IPS-NIHi7 (cell line): ENCODE measurements around the gene CHRDL2.

Experiments
- DNase-seq: peaks from one replicate; pipeline ENCODE4 v3.0.0; 2012; ENCODE audit warnings: mixed read lengths; ENCODE audit errors: extremely low spot score

Gene CHRDL2

DNA sequence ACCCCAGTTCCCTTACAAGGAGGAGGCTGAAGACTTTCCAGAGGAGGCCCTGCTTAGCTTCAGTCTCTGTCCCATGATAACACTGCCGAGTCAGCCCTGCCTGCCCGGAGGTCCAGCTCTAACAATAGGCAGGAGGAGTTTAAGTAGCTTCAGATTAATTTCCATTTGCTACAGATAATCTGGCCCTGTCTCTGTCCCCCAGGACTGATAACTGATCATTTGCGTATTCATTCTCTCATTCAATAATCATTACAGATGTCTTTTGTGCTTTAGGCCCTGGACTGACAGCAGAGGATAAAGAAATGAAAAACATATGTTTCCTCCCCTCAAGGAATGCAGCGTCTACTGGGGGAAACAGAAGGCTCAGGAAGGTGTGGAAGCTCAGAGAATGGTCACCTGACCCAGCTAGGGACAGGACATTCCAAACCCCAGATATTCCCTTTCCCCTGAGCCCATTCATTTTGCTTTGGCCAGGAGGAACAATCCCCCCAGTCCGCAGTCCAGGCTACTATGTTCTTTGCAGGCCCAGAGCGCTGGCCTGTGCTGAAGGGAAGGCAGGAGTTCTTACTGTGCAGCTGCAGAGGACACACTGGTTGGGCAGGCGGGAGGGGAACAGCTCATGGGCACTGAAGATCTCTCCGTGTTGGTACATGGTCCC is 20.8 kb downstream of the CHRDL2 start:
- DNase-seq: peak; percentile 38

DNA sequence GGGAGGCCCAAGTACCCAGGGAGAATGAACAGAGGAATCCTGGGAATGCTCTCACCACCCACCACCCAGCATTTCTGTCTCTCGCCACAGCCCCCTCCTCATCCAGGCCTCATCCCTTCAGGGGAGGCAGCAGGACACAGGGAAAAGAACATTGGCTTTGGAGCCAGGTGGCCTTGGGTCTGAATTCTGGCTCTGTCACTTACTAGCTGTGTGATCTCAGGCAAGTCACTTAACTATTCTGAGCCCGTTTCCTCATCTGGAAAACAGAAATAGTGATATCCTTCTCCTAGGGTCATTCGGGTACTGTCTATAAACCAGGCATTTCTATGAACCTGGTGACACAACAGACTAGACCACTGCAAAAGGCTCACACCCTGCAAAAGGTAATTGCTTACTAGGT is 22.1 kb downstream of the CHRDL2 start:
- DNase-seq: no peak

DNA sequence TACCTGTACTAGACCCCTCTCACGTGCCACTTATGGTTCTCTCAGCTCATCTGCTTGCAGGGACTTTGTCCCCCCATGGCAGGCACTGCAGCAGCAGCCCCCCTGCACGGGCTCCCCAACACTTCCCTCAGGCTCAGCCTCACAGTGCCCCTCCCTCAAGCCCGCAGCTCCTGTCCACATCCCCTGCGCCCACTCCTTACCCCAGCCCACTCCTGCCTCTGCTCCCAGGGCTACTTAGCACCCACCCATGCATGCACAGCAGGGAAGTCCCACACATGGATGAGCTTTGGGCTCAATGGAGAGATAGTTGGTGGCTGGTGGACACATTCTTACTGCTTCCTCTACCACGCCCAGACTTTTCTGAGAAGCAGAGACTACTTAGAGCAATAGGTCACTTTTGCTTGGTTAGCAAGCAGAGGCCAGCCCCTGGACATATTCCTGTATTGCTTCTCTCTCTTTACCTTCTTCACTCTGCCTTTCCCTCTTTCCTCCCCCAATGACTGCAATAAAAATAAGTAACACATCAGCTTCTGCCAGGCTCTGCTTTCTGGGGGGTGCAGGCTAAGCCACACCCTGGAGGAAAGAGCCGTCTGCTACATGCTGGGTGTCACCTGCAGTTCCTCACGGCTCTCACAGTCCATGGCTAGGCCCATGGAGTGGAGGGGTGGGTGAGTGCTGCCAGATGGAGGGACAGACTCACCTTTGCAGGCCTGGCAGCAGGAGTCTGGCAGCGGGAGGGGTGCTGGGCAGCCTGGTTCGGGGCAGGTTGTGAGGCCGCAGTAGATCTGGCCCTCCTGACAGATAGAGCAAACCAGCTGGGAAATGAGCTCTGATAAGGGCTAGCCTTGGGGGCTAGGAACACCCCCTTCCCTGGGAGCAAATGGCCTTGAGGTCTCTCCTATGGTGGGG is 23.4 kb downstream of the CHRDL2 start:
- DNase-seq: no peak

DNA sequence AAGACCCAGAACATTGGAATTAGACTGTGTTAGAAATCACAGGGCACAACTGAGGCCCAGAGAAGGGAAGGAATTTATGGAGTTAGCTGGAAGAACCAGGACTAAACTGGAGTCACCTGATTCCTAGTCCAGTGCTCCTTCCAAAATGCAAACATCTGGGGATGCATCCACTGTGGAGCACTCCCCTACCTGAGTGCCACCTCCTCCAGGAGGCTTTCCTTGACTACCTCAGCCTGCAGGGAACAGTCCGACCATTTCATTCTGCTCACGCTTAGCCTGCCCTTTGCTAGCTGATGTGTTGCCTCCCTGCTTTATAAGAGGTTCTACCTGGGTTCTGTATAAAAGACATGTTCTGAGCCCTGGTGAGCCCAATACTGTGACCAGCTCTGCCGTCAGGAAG is 24.0 kb downstream of the CHRDL2 start:
- no peak for DNase-seq

DNA sequence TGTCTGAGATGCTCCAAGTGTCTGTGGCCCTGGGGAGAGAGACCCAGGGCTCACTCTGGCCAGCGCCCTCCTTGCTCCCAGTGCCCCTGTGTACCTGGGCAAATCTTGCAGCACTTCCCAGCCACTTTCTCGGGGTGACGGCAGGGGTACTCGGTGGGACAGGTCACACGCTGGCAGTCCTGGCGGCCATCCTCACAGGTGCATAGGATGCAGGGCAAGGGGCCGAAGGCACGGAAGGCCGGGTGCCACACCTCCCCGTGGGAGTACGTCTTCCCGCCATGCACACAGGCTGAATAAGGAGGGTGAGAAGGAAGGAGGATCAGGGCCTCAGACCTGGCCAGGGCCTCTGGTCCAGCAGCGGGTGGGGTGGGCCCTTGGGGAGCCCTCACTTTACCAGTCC is 28.0 kb downstream of the CHRDL2 start:
- no peak for DNase-seq

DNA sequence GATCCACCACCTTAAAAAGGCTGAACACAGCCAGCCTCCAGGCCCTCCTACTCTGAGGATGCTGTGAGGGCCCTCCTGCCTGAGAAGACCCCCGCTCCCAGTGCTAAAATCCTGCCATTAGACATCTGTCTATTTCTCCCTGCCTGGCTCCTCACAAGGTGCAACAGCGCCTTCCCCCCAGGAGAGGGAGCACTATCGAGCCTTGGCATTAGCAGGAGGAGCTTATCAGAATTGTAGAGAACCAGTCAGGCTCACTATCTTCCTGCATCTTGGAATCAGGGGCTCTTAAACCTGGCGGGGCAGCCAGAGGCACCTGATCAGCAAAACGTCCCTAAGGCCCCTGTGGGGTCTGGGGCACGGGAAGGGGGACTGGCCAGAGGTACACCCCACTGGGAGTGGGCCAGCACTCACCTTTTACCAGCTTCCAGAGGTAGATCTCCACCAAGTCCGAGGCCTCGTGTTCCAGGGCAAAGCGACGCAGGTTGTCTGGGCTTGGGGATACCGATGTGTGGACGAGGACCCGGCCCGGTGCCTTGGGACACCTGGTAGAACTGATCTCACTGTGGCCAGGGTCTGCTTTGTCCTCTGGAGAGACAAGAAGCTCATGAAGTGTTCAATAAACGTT is 28.7 kb downstream of the CHRDL2 start:
- DNase-seq: peak; percentile 86

DNA sequence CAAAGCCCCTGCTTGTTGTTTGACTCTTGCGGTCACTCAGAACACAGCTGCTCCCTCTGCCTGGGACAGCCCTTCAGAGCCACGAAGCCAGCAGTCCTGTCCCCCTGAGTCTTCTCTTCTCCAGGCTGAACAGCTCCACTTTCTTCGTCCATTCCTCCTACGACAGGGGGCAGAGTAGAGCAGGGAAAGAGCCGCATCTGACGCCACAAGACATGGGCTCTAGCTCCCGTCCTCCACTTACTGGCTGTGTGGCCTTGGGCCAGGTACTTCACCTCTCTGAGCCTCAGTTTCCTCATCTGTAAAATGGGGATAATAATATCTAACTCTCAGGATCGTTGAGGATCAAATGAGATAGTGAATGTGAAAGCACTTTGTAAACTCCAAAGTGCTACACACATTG is 29.9 kb downstream of the CHRDL2 start:
- DNase-seq: peak; percentile 72

DNA sequence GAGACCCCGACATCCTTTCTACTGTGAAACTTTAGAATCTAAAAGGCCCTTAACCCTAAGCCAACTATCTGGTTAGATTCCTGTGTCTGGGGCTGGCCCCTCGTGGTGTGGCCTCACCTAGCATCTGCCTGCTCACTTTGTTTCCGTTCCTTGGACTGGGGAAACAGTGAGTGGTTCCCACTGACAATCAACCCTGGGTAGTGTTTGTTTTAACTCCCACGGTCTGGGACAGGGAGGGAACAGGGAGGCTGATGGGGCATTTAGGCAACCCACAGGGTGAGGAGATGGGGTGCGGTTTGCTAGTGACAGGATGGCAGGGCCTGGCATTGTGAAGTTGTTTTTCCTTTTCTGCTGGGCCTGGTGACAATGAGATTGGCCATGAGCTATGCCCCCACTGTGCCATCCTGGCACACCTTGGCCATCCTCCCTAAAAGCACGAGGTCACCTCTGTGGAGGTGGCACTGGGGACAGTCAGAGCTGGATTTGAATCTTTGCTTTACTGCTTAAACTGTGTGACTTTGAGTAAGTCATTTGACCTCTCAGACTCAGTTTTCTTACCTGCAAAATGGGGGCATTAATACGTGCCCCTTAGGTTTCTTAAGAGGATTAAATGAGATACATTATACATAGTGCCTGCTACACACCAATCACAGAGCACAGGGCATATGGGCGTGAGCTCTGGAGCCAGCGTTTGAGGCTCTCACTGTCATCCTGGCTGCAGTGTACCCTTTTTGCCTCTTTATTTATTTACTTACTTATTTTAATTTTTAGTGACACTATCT is 31.4 kb downstream of the CHRDL2 start:
- no peak for DNase-seq

DNA sequence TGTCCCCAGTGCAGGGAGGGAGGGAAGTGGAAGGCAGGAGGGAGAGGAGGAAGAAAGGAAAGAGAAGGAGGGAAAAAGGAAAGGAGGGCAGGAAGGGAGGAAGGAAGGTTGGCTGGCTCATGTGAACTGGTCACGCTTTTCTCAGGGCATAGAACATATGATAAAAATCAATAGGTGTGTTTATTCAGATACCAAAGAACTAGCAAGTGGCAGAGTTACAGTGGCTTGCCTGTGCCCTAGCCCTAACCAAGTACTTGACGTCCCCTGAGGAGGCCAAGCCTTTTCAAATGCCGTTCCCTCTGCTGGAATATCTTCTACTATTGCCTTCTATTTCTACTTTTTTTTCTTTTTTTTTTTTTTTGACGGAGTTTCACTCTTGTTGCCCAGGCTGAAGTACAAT is 33.5 kb downstream of the CHRDL2 start:
- DNase-seq: no peak

DNA sequence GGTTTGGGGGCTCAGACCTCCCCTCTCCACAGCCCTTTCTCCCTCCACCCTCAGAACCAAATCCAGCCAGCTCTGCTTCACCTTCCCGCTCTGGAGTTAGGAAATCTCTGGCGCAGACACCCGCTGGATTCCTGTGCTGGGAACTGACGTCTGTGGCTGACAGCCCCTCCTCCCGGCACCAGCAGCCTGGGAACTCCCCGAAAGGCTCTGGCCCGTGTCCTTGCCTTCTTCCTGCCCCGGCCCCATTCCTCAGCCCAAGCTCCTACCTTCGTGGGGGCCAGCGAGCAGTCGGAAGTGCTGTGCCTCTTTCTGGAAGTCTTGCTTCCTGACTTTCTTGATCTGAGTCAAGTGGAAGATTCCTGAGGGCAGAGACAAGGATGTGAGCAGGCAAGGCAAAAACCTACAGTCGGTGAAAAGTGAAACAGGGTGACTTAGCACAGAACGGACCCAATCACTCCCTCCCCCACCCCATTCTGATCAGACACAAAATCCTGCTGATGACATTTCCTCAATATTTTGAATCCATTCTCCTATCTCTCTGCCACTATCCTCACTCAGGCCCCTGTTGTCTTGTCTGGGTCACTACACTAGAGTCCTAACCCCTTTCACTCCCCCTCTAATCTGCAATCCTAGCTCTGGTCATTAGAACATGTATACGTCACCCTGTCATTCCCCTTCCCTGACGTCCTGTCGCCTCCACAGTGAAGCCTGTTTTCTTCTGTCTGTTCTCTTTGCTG is 34.1 kb downstream of the CHRDL2 start:
- peak; percentile 76 for DNase-seq

DNA sequence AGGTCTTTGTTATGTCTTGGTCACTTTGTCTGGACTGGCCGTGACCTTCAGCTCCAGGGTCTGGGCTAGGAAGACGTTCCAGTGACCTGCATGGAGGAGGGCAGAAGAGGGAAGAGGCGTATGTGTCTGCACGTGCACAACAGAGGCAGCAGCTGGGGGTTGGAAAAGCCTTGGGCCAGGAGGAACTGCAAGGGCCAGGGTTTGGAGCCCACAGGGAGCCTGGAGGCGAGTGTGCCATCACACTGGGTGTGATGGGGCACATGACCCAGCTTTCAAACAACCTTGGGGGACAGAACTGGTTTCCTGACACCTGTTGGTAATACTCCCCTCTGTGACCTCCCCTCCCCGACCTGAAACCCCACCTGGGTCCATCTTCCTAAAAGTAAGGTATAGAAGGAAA is 34.7 kb downstream of the CHRDL2 start:
- DNase-seq: no peak

DNA sequence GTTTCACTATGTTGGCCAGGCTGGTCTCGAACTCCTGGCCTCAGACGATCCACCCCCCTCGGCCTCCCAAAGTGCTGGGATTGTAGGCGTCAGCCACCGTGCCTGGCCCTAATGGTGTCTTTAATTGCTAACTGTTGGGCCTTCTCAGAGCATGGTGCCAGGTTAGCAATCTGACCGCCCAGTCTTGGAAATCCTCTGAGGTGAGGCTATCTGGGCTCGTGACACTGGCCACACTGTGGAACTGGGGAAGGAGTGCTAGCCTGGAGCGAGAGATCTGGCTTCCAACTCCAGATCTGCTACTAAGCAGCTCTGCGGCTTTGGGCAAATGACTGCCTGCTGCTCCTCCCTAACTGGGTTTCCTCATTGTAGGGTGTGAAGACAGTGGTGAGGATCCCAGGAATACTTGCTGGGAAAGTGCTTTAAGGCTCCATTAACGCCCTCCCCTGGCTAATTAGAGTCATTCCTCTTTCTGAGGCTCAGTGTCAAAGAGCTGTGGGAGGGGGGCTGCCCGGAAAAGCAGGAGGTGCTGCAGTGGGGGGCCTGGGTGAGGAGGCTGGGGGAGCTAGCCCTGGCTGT is 35.4 kb downstream of the CHRDL2 start:
- DNase-seq: peak; percentile 68

DNA sequence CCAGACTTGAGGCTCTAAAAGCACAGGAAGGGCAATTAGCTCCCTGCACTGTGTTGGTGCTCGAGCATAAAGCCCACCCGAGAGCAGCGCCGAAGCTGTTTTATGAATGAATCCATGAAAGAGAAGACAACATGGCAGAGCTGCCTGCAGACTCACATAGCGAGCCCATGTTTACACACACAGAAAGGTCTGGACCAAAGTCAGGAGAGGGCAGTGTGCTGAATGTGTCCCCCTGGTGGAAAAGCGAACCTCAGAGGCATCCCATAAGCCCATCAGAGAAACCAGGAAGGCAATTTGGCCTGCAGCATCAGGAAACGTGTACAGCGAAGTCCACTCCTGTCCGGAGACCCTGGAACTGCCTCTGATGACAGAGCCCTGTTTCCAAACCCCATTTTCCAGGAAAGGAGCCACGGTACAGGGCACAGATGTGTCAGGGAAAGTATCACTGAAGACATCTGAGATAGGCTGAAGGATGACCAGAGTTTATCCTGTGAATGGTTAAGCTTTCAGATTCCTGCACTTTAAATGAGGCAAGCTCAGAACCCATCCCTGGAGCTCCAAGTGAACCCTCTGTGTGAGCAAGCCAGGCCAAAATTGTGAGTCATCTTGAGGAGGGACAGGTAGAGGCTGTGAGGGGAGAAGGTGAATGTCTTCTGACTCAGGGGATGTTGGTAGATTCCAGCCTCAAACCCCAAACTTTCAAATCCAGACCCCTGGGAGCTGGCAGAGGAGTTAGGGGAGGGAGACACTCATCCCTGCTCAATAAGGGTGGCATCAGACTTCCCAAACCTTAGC is 36.9 kb downstream of the CHRDL2 start:
- peak; percentile 49 for DNase-seq

DNA sequence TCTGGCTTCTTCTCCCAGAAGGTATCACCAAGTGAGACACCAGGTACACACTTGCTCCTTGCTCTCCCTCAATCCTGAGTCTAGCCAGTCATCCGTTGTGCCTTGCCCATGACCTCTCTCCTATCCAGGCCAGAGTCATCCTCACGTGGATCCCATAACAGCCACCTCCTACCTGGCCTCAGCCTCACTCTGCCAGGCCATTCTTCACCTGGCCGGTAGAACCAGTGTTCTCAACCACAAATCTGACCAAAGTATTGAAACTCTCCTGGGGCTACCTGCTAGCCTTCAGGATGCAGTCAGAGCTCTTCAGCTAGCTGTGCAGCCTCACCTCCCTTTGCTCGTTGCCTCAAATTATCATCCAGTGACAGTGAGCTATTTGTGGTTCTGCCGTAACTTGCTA is 37.7 kb downstream of the CHRDL2 start:
- no peak for DNase-seq

DNA sequence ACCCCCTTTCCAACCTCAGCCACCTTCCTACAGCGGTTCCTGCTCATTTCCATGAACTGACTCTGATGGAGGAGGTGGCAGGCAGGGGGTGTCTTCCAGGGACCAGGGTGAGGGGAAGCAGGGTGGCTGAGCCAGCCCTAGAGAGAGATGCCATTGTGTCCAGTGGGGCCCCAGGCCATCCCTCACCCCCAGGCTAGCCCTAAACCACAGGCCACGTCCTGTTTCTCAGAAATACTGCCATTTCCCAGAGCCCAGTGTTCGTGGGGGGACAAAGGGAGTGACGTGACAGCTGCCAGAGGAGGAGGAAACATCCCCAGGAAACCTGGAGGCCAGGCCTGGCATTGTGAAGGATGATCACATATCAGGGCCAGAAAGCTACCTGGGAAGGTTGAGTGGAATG is 39.5 kb downstream of the CHRDL2 start:
- DNase-seq: no peak

DNA sequence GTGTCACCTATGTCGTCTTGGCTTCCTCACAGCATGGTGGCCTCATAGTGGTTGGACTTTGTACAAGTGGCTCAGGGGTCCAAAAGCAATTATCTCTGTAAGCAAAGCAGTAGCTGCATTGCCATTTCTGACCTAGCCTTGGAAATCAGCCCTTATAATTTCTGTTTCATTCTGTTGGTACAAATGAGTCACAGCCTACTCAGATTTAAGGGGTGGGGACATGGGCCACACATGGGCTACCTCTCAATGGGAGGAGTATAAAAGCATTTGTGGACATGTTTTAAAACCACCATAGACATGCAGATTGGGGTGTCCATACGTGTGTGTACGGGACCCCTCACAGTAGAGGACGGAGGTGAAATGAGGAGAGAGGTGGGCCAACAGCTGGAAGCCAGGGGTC is 41.6 kb downstream of the CHRDL2 start:
- no peak for DNase-seq

DNA sequence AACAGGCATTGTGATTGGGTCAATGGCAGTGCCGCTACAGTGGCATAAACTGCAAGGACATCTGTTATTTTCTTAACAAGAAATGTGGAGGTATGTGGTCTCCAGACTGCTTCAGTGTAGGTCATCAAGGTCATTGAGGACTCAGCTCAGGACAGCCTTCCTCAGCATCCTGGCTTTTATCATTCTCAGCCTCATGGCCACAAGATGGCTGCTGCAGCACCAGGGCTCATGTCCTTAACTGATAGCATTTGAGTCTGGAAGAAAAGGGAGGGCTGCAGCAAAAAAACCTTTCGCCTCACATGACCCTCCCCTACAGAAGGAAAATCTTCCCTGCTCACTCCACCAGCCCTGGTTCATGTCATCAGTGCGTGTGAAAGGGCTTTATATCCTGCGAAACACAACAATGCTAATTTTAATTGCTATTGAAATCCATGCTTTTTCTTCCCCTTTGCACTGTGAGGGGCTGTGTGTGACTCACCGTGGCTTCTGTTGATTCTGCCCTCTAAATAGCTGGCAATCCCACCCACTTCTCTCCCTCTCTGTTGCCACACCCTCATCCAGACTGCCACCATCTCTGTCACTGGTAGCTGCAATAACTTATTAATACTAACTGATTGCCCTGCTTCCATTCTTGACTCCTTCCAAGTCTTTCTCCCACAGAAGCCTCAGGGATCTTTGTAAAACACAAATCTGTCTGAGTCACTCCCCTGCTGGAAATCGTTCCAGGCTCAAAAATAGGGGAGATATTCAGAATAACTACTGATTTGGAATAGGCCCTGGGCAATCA is 43.8 kb downstream of the CHRDL2 start:
- no peak for DNase-seq

DNA sequence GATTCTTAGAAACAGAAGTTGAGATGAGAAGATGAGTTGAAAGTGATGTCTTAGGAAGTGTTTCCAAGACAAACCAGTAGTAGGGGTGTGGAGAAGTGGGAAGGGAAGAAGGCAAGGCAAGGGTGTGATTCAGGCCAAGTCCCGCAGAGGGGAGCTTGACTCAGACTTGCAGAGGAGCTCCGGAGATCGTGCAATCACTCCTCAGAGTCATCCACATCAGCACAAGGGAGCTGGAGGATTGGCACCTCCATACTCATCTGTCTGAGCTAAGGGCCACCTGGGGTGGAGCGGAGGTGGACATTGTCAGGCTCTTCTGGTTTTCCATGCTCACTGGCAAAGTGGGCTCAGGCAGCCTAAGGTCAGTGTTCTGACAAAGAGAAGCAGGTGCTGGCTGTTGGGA is 44.4 kb downstream of the CHRDL2 start:
- no peak for DNase-seq

DNA sequence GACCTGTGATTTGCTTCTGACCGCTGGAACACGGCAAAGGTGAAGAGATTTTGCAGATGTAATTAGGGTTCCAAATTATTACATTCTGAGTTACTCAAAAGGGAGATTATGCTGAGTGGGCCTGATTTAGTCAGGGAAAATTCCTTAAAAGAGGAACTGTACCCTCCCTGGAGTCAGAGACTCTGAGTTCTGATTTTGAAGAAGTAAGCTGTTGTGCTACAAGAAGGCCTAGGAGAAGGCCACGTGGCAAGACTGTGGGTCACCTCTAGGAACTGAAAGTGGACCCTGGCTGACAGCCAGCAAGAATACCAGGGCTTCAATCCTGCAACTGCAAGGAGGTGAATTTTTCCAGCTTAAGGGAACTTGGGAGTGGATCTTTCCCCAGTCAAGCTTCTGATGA is 45.3 kb downstream of the CHRDL2 start:
- no peak for DNase-seq
